H1 (cell line): Measurements from ENCODE around the gene TNXB. TPM values are rescaled to one million over a fixed set of nuclear protein-coding genes. Genes with fewer than 3 reads are reported as not detected.
"Not testable (repeated sequence)": the region's sequence is repeated elsewhere in the genome, so short reads cannot be mapped to it uniquely, and the experiment has no call there.

Experiments
- CTCF ChIA-PET: fragments of 300-600 bp; sonication (Branson Sonifier 250); formaldehyde crosslinking; loops from one replicate; lab custom pipeline; 2021; ENCODE audit not compliant: partially characterized antibody; lab: Charles Lee
- POLR2A ChIA-PET: fragments of 300-600 bp; sonication (Branson Sonifier 250); formaldehyde crosslinking; loops from one replicate; lab custom pipeline; 2021; ENCODE audit warnings: inconsistent platforms; ENCODE audit not compliant: partially characterized antibody; lab: Charles Lee
- DNase-seq, 2 experiments: peaks; one replicate each; pipeline versions ENCODE4 v3.0.0 to v3.0.0-alpha.2; 2010 to 2022; ENCODE audit warnings: low spot score in 2 of 2, low read depth in 1 of 2, mixed read lengths in 1 of 2
- FAIRE-seq: peaks from 2 replicates; lab custom pipeline; 2011; peaks lifted over from hg19 to GRCh38; lab: Jason Lieb, UNC
- H2AFZ ChIP-seq: 2 replicates; pipeline ENCODE4 v1.8.1; 2012; ENCODE audit warnings: low read length, inconsistent platforms
- H2AK5ac ChIP-seq: 2 replicates; pipeline ENCODE4 v1.6.1; 2013; ENCODE audit warnings: low read depth, low read length
- H2BK120ac ChIP-seq: replicated peaks from 2 replicates; pipeline ENCODE3; 2013; ENCODE audit warnings: low read depth, low read length, inconsistent platforms
- H2BK12ac ChIP-seq: 2 replicates; pipeline ENCODE4 v1.6.1; 2013; ENCODE audit warnings: low read depth, low read length
- H2BK15ac ChIP-seq: 2 replicates; pipeline ENCODE4 v1.6.1; 2013; ENCODE audit warnings: low read length
- H2BK20ac ChIP-seq: 2 replicates; pipeline ENCODE4 v1.6.1; 2013; ENCODE audit warnings: low read length
- H2BK5ac ChIP-seq: 2 replicates; pipeline ENCODE4 v1.6.1; 2013; ENCODE audit warnings: low read depth, low read length
- H3K14ac ChIP-seq: 2 replicates; pipeline ENCODE4 v1.6.1; 2013; ENCODE audit warnings: inconsistent platforms; ENCODE audit not compliant: insufficient read length
- H3K18ac ChIP-seq: 2 replicates; pipeline ENCODE4 v1.6.1; 2013; ENCODE audit warnings: low read length; ENCODE audit errors: extremely low read depth
- H3K23ac ChIP-seq: 2 replicates; pipeline ENCODE4 v1.6.1; 2013; ENCODE audit warnings: inconsistent platforms; ENCODE audit not compliant: insufficient read length
- H3K23me2 ChIP-seq: 2 replicates; pipeline ENCODE4 v1.6.1; 2013; ENCODE audit warnings: low read depth, low read length
- H3K27ac ChIP-seq: 2 replicates; pipeline ENCODE4 v1.6.1; 2011; ENCODE audit warnings: low read depth, low read length, inconsistent platforms
- H3K27me3 ChIP-seq, 4 experiments: replicated peaks in 1 of 4; 1 replicate in 1 of 4; 2 replicates in 3 of 4; pipeline versions ENCODE4 v1.6.1 to v1.8.1; 2011 to 2013; ENCODE audit warnings: low read length in 3 of 4, mild to moderate bottlenecking in 3 of 4, inconsistent platforms in 2 of 4, mixed read lengths in 2 of 4, moderate library complexity in 1 of 4; ENCODE audit not compliant: control insufficient read depth in 3 of 4, insufficient read depth in 3 of 4; ENCODE audit errors: extremely low read depth in 1 of 4
- H3K36me3 ChIP-seq, 4 experiments: 2 replicates each; pipeline versions ENCODE4 v1.6.1 to v1.8.1; 2011 to 2013; ENCODE audit warnings: mild to moderate bottlenecking in 4 of 4, low read length in 3 of 4, moderate library complexity in 2 of 4, control low read depth in 1 of 4, inconsistent platforms in 1 of 4; ENCODE audit not compliant: insufficient read depth in 4 of 4, control insufficient read depth in 2 of 4
- H3K4ac ChIP-seq: replicated peaks from 2 replicates; pipeline ENCODE3; 2013; ENCODE audit warnings: low read length, low read depth, mixed read lengths, inconsistent platforms; ENCODE audit not compliant: insufficient read length
- H3K4me1 ChIP-seq, 4 experiments: replicated peaks in 1 of 4; 1 replicate in 1 of 4; 2 replicates in 3 of 4; pipeline versions ENCODE4 v1.6.1 to v1.8.1; 2011 to 2013; ENCODE audit warnings: low read length in 3 of 4, inconsistent platforms in 2 of 4, mixed read lengths in 1 of 4; ENCODE audit not compliant: insufficient read depth in 4 of 4, control insufficient read depth in 3 of 4
- H3K4me2 ChIP-seq, 2 experiments: 2 replicates each; pipeline versions ENCODE4 v1.6.1 to v1.8.1; 2011 to 2013; ENCODE audit warnings: low read depth in 2 of 2, low read length in 2 of 2, control low read depth in 1 of 2, inconsistent platforms in 1 of 2, mild to moderate bottlenecking in 1 of 2; ENCODE audit not compliant: insufficient read depth in 1 of 2
- H3K4me3 ChIP-seq, 4 experiments: fragments of 200-600, 300-600 bp in 1 of 4; sonication (generic), shearing (Covaris generic), sonication (Bioruptor Twin) in 1 of 4; 2 replicates each; pipeline versions ENCODE4 v1.5.1 to v1.8.1; 2011 to 2016; ENCODE audit warnings: low read length in 4 of 4, low read depth in 3 of 4, control low read depth in 2 of 4, inconsistent platforms in 2 of 4, mild to moderate bottlenecking in 2 of 4, mixed read lengths in 1 of 4, moderate library complexity in 1 of 4; ENCODE audit not compliant: insufficient read depth in 2 of 4; ENCODE audit errors: extremely low read depth in 1 of 4
- H3K56ac ChIP-seq: replicated peaks from 2 replicates; pipeline ENCODE3; 2013; ENCODE audit warnings: low read depth, mild to moderate bottlenecking, mixed read lengths, low read length, inconsistent platforms; ENCODE audit not compliant: insufficient read length
- H3K79me1 ChIP-seq: 2 replicates; pipeline ENCODE4 v1.6.1; 2013; ENCODE audit warnings: low read depth, low read length, control low read depth
- H3K79me2 ChIP-seq, 2 experiments: 2 replicates each; pipeline versions ENCODE4 v1.6.1 to v1.8.1; 2012 to 2013; ENCODE audit warnings: low read length in 2 of 2, mild to moderate bottlenecking in 2 of 2, inconsistent platforms in 1 of 2; ENCODE audit not compliant: insufficient read depth in 2 of 2, control insufficient read depth in 1 of 2
- H3K9ac ChIP-seq, 4 experiments: replicated peaks in 1 of 4; 1 replicate in 1 of 4; 2 replicates in 3 of 4; pipeline versions ENCODE4 v1.6.1 to v1.8.1; 2011 to 2013; ENCODE audit warnings: low read depth in 3 of 4, low read length in 3 of 4, control low read depth in 2 of 4, mild to moderate bottlenecking in 2 of 4, moderate library complexity in 2 of 4, inconsistent platforms in 1 of 4; ENCODE audit errors: extremely low read depth in 1 of 4
- H3K9me3 ChIP-seq, 2 experiments: 2 replicates each; pipeline versions ENCODE4 v1.6.1 to v1.8.1; 2012 to 2013; ENCODE audit warnings: mild to moderate bottlenecking in 2 of 2, moderate library complexity in 2 of 2, control low read depth in 1 of 2, inconsistent platforms in 1 of 2, low read depth in 1 of 2, low read length in 1 of 2, mixed read lengths in 1 of 2; ENCODE audit not compliant: insufficient read depth in 2 of 2
- H4K20me1 ChIP-seq, 2 experiments: replicated peaks in 1 of 2; 2 replicates each; pipeline versions ENCODE3 to v1.8.1; 2011 to 2013; ENCODE audit warnings: inconsistent platforms in 2 of 2, low read length in 2 of 2, mild to moderate bottlenecking in 1 of 2; ENCODE audit not compliant: insufficient read depth in 2 of 2, control insufficient read depth in 1 of 2
- H4K5ac ChIP-seq: 2 replicates; pipeline ENCODE4 v1.6.1; 2013; ENCODE audit warnings: low read length, low read depth, mixed read lengths, inconsistent platforms; ENCODE audit not compliant: insufficient read length
- H4K8ac ChIP-seq: 2 replicates; pipeline ENCODE4 v1.8.0; 2013; ENCODE audit warnings: mild to moderate bottlenecking, moderate library complexity, low read length, inconsistent platforms; ENCODE audit not compliant: insufficient read depth; ENCODE audit errors: extremely low read depth
- H4K91ac ChIP-seq: replicated peaks from 2 replicates; pipeline ENCODE3; 2013; ENCODE audit warnings: low read length, mixed read lengths, inconsistent platforms; ENCODE audit not compliant: insufficient read length
- WGBS, 2 experiments: shearing (Covaris generic) in 1 of 2; methylation state at CpG; one replicate each; pipeline versions ENCODE4 v1.1.6 to v1.1.7; 2013 to 2015; ENCODE audit warnings: low lambda C conversion rate in 2 of 2, mixed read lengths in 2 of 2, inconsistent platforms in 1 of 2, low coverage in 1 of 2, missing lambda C conversion rate in 1 of 2; ENCODE audit not compliant: insufficient replicate concordance in 2 of 2, insufficient coverage in 1 of 2, insufficient read length in 1 of 2; ENCODE audit errors: extremely low coverage in 1 of 2, missing lambda C conversion rate in 1 of 2; 5-methylcytosine and 5-hydroxymethylcytosine counted together
- polyA plus RNA-seq, 7 experiments: library from polyadenylated mRNA; depleted of rRNA in 3 of 7; stranded (reverse) in 5 of 7; unstranded in 2 of 7; fragments of >200 nt in 5 of 7; fragments of 200-250 nt in 2 of 7; gene quantifications; 1 replicate in 5 of 7; 2 replicates in 1 of 7; 4 replicates in 1 of 7; pipeline versions ENCODE4 v1.2.1 to v1.2.3, GENCODE V29; 2011 to 2013; ENCODE audit warnings: missing spikeins in 2 of 7, mixed read lengths in 2 of 7
- total RNA-seq: library from RNA; stranded (reverse); fragmentation: NEBNext Ultra II Directional; extraction: Animal tissue kit (Norgen Biotek cat#: 25700); gene quantifications from 2 replicates; pipeline ENCODE4 v1.2.1, GENCODE V29; 2021

The TNXB gene
- total and polyA plus RNA-seq, 2 of the 8 experiments (the other 6 are each of a cell fraction or from before 2014, with no cell fraction given), result 3.1 to 4.8 TPM

GRCh38 chr6:32053314-32053713 is 55.8 kb downstream of the TNXB start:
- not testable (repeated sequence) for H3K9ac ChIP-seq, H2BK120ac ChIP-seq, H4K20me1 ChIP-seq, H2BK20ac ChIP-seq, H3K79me2 ChIP-seq, H4K5ac ChIP-seq, H3K9me3 ChIP-seq, H2BK5ac ChIP-seq, H3K27me3 ChIP-seq, H4K91ac ChIP-seq, H3K4me1 ChIP-seq, H4K8ac ChIP-seq, H2BK12ac ChIP-seq, FAIRE-seq, H3K23me2 ChIP-seq, H3K56ac ChIP-seq, H3K23ac ChIP-seq, H2AFZ ChIP-seq, H3K27ac ChIP-seq, H3K4me2 ChIP-seq, H2BK15ac ChIP-seq, H3K36me3 ChIP-seq, H3K79me1 ChIP-seq, H3K18ac ChIP-seq, H3K14ac ChIP-seq, H3K4ac ChIP-seq, H2AK5ac ChIP-seq, H3K4me3 ChIP-seq, DNase-seq
- WGBS, 2 experiments, result 91% methylated on average over 13 of the region's 13 CpGs; no CpG with 5 or more reads in 1 of the 2 experiments
- ChIA-PET POLR2A (interaction anchor here (1.1 kb wide), 1 partner anchor 31 kb away, joined by 3 read pairs; no protein-coding TSS in a partner anchor), CTCF (interaction anchor here (1.0 to 1.6 kb wide), 2 partner anchors 30 to 60 kb away, joined by 3 to 5 read pairs; no protein-coding TSS in a partner anchor)

GRCh38 chr6:32052626-32053025 is 56.5 kb downstream of the TNXB start:
- H3K9me3 ChIP-seq, H3K4me1 ChIP-seq, H2BK12ac ChIP-seq, H2AFZ ChIP-seq, H3K4me3 ChIP-seq, H2BK5ac ChIP-seq, H3K23me2 ChIP-seq, DNase-seq, H2BK15ac ChIP-seq, H2BK120ac ChIP-seq, H3K27me3 ChIP-seq, H3K4me2 ChIP-seq, H3K14ac ChIP-seq, H3K4ac ChIP-seq, H4K8ac ChIP-seq, H4K91ac ChIP-seq, H4K5ac ChIP-seq, H3K79me1 ChIP-seq, H4K20me1 ChIP-seq, H3K27ac ChIP-seq, H3K18ac ChIP-seq, H2AK5ac ChIP-seq, FAIRE-seq, H3K23ac ChIP-seq, H2BK20ac ChIP-seq, H3K56ac ChIP-seq, POLR2A ChIA-PET, H3K9ac ChIP-seq, H3K79me2 ChIP-seq, H3K36me3 ChIP-seq: not testable (repeated sequence)
- 92% methylated on average over 15 of the region's 20 CpGs; no CpG with 5 or more reads in 1 of the 2 experiments for WGBS, 2 experiments
- CTCF ChIA-PET, result interaction anchor here (1.0 kb wide), 1 partner anchor 31 kb away, joined by 3 read pairs; no protein-coding TSS in a partner anchor
